ENCODE results near the gene WDR36. TPM values are rescaled to one million over a fixed set of nuclear protein-coding genes. Genes with fewer than 3 reads are reported as not detected.

The WDR36 gene
- total and polyA plus RNA-seq, 10 of the 15 experiments (the other 5 are each of a cell fraction or from before 2014, with no cell fraction given) = 13.3 to 61.8 (median 47.0) TPM

- TF ChIP-seq REST (IDR thresholded peaks at IDR 0.05; ENCODE audit: low read depth, low read length) (no peak), CHD2 (IDR thresholded peaks at IDR 0.05; ENCODE audit: borderline replicate concordance, low read depth, low read length) (no peak), ESRRA (IDR thresholded peaks at IDR 0.05; ENCODE audit: low read length) (no peak), SMARCA5 (IDR thresholded peaks at IDR 0.05) (no peak), GATAD2B (conservative IDR thresholded peaks at IDR 0.05; ENCODE audit: low read depth) (no peak), ASH2L (IDR thresholded peaks at IDR 0.05; ENCODE audit: borderline replicate concordance, low read depth) (no peak)
Measured at GRCh38 chr5:111107371-111107770, 15.2 kb downstream of the WDR36 start (continued).

DNA sequence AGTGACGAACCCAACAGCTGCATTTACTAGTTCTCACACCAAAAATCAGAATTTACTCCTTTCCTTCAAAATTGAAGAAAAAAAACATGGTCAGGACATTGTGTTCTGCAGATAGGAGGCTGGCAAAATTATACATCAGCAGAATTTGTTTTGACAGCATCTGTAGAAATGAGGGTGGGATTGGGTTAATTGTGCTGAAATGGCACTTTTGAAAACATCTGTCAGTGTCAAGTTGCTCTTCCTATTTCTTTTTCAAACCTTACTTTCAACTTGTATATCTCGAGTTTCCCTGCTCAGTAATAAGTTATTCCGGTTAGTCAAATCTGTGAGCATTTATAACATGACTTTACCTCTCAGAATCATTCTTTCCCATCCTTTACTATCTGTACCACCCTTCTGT, 19.8 kb downstream of the WDR36 start:
- POLR2A ChIA-PET = no interaction called here
- 81% methylated on average over 3 of the region's 3 CpGs for WGBS (ENCODE audit: insufficient coverage, insufficient replicate concordance, low lambda C conversion rate, missing lambda C conversion rate)
- SMC1A ChIA-PET (ENCODE audit: uncharacterized antibody, unreplicated experiment) = no interaction called here
- CTCF ChIA-PET = interaction anchor here (1.4 kb wide), 1 partner anchor 45 kb away, joined by 4 read pairs; no protein-coding TSS in a partner anchor
- Histone ChIP-seq H3K4me1 (ENCODE audit: control insufficient read depth, insufficient read depth, low read length) (no peaks in the 10 kb centered on the region), H3K79me2 (ENCODE audit: control insufficient read depth, insufficient read depth, low read length) (no peaks in the 10 kb centered on the region), H3K9ac (ENCODE audit: control insufficient read depth, insufficient read depth, low read length) (no peak overlapping the region), H2AFZ (ENCODE audit: control insufficient read depth, low read depth, low read length) (no peak overlapping the region), H3K4me2 (ENCODE audit: control insufficient read depth, insufficient read depth) (no peak overlapping the region), H3K27me3 (replicated peaks in 1 of 2; ENCODE audit: control insufficient read depth in 2 of 2, insufficient read depth in 2 of 2, low read length in 1 of 2) (no peaks in the 10 kb centered on the region), H3K4me3 (no peak overlapping the region), H3K27ac (ENCODE audit: control insufficient read depth, insufficient read depth) (no peak overlapping the region), H4K20me1 (ENCODE audit: control insufficient read depth, insufficient read depth) (no peaks in the 10 kb centered on the region), H3K36me3 (ENCODE audit: control insufficient read depth in 2 of 2, insufficient read depth in 2 of 2, low read length in 1 of 2) (peaks cover 2 to 25% of the 10 kb centered on the region in 2 experiments; a peak in 3 of 4 replicates), H3K9me3 (replicated peaks; ENCODE audit: control insufficient read depth, insufficient read depth, low read length) (no peaks in the 10 kb centered on the region)
- RAD21 ChIA-PET (ENCODE audit: unreplicated experiment) = no interaction called here
- DNase-seq (ENCODE audit: low read depth, low spot score) (no peak), ATAC-seq (no peak), FAIRE-seq (no peak)
- in situ Hi-C loops (cut with MboI) = no loop called here
- no TSS peak for BruUV-seq (replicated peaks)
- intact Hi-C loops (cut with micrococcal nuclease; ENCODE audit: unreplicated experiment) = no loop called here
- no peak for TF ChIP-seq CHD4 (IDR thresholded peaks at IDR 0.05)
- TF ChIP-seq, protein P1, sequence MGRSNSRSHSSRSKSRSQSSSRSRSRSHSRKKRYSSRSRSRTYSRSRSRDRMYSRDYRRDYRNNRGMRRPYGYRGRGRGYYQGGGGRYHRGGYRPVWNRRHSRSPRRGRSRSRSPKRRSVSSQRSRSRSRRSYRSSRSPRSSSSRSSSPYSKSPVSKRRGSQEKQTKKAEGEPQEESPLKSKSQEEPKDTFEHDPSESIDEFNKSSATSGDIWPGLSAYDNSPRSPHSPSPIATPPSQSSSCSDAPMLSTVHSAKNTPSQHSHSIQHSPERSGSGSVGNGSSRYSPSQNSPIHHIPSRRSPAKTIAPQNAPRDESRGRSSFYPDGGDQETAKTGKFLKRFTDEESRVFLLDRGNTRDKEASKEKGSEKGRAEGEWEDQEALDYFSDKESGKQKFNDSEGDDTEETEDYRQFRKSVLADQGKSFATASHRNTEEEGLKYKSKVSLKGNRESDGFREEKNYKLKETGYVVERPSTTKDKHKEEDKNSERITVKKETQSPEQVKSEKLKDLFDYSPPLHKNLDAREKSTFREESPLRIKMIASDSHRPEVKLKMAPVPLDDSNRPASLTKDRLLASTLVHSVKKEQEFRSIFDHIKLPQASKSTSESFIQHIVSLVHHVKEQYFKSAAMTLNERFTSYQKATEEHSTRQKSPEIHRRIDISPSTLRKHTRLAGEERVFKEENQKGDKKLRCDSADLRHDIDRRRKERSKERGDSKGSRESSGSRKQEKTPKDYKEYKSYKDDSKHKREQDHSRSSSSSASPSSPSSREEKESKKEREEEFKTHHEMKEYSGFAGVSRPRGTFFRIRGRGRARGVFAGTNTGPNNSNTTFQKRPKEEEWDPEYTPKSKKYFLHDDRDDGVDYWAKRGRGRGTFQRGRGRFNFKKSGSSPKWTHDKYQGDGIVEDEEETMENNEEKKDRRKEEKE (IDR thresholded peaks at IDR 0.05) = no peak
- TF ChIP-seq, protein P2, sequence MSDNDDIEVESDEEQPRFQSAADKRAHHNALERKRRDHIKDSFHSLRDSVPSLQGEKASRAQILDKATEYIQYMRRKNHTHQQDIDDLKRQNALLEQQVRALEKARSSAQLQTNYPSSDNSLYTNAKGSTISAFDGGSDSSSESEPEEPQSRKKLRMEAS (IDR thresholded peaks at IDR 0.05; ENCODE audit: low read depth, low read length) = no peak
- TF ChIP-seq IKZF2 (IDR thresholded peaks at IDR 0.05) = no peak
- TF ChIP-seq NR2F1 (conservative IDR thresholded peaks at IDR 0.05) = no peak
- TF ChIP-seq, protein P3, sequence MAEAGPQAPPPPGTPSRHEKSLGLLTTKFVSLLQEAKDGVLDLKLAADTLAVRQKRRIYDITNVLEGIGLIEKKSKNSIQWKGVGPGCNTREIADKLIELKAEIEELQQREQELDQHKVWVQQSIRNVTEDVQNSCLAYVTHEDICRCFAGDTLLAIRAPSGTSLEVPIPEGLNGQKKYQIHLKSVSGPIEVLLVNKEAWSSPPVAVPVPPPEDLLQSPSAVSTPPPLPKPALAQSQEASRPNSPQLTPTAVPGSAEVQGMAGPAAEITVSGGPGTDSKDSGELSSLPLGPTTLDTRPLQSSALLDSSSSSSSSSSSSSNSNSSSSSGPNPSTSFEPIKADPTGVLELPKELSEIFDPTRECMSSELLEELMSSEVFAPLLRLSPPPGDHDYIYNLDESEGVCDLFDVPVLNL (IDR thresholded peaks at IDR 0.05; ENCODE audit: low read depth, low read length) = no peak
- no peak for TF ChIP-seq IRF4 (IDR thresholded peaks at IDR 0.05; ENCODE audit: low read depth, low read length)
- TF ChIP-seq KDM1A (IDR thresholded peaks at IDR 0.05; ENCODE audit: borderline replicate concordance) = no peak
- no peak for TF ChIP-seq STAT3 (IDR thresholded peaks at IDR 0.05; ENCODE audit: low read depth, low read length)
- no peak for TF ChIP-seq BHLHE40 (IDR thresholded peaks at IDR 0.05; ENCODE audit: borderline replicate concordance in 1 of 2, low read depth in 2 of 2, low read length in 1 of 2)
- TF ChIP-seq HDAC2 (IDR thresholded peaks at IDR 0.05) = no peak
- TF ChIP-seq HDGF (IDR thresholded peaks at IDR 0.05) = no peak
- no peak for TF ChIP-seq DPF2 (IDR thresholded peaks at IDR 0.05)

All from GM12878 (cell line).